ENCODE results near the gene DTWD2. TPM values are rescaled to one million over a fixed set of nuclear protein-coding genes. Genes with fewer than 3 reads are reported as not detected.
A peak's percentile ranks its signal among the peaks of the same experiment; 100 is the strongest.
"Not testable (repeated sequence)": the region's sequence is repeated elsewhere in the genome, so short reads cannot be mapped to it uniquely, and the experiment has no call there.

The DTWD2 gene
- total RNA-seq, 4 donors from 2014 or later = 7.1 to 15.3 (median 11.2) TPM

DNA sequence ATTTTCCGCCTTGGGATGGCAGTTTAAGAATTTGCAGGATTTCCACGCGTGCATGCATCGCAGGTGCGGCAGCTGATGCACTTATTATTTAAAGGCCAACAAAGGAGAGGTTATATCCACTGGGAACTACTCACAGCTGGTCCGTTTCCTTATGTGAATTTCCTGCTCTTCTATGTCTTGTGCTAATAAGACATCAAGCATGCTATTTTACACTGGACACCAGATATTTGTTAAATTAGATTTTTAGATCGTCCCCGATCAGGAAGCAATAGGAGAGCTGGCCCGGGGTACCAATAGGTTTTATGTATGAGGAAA, 476 bp upstream of the DTWD2 start:
- H3K27me3 ChIP-seq = no peaks in the 10 kb centered on the region
- no peaks in the 10 kb centered on the region for H3K9me3 ChIP-seq
- WGBS = 34% methylated on average over 9 of the region's 9 CpGs
- TF ChIP-seq EP300 (IDR thresholded peaks at IDR 0.05) (no peak), POLR2AphosphoS5 (IDR thresholded peaks at IDR 0.05) (no peak), POLR2A (IDR thresholded peaks at IDR 0.05) (no peak)
- TF ChIP-seq, protein P1, sequence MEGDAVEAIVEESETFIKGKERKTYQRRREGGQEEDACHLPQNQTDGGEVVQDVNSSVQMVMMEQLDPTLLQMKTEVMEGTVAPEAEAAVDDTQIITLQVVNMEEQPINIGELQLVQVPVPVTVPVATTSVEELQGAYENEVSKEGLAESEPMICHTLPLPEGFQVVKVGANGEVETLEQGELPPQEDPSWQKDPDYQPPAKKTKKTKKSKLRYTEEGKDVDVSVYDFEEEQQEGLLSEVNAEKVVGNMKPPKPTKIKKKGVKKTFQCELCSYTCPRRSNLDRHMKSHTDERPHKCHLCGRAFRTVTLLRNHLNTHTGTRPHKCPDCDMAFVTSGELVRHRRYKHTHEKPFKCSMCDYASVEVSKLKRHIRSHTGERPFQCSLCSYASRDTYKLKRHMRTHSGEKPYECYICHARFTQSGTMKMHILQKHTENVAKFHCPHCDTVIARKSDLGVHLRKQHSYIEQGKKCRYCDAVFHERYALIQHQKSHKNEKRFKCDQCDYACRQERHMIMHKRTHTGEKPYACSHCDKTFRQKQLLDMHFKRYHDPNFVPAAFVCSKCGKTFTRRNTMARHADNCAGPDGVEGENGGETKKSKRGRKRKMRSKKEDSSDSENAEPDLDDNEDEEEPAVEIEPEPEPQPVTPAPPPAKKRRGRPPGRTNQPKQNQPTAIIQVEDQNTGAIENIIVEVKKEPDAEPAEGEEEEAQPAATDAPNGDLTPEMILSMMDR (IDR thresholded peaks at IDR 0.05) = no peak
- no peaks in the 10 kb centered on the region for H3K36me3 ChIP-seq
- H3K4me3 ChIP-seq = peak overlapping the region; percentile 94
- peaks cover 15% of the 10 kb centered on the region for H3K4me1 ChIP-seq
- H3K27ac ChIP-seq = peak overlapping the region; percentile 97
- no peak for DNase-seq (ENCODE audit: low spot score in 2 of 2)

DNA sequence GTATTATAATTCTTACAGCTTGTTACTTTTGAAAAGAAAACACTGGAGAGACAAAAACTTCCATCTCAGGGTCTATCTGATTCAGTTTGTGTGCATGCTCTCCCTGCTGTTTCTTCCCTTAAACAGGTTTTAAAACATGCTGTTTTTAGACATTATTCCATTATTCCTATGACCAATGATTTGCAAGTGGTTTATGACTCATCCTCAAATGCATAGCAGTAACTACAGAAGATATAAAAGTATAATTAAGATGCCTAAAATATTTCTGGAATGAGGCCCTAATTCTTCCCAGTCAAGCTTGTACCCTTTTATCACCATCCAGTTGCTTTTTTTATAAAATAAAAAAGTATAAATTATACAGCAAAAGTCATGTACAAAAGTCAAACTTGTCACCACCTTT, 3.7 kb downstream of the DTWD2 start:
- H3K27ac ChIP-seq = no peak overlapping the region
- no peaks in the 10 kb centered on the region for H3K27me3 ChIP-seq
- TF ChIP-seq EP300 (IDR thresholded peaks at IDR 0.05) (no peak), POLR2AphosphoS5 (IDR thresholded peaks at IDR 0.05) (no peak), POLR2A (IDR thresholded peaks at IDR 0.05) (no peak)
- TF ChIP-seq, protein P1 (IDR thresholded peaks at IDR 0.05) = no peak
- DNase-seq (ENCODE audit: low spot score in 2 of 2) = no peak
- no peaks in the 10 kb centered on the region for H3K9me3 ChIP-seq
- no peak overlapping the region for H3K4me3 ChIP-seq
- no peaks in the 10 kb centered on the region for H3K36me3 ChIP-seq
- H3K4me1 ChIP-seq = peaks cover 15% of the 10 kb centered on the region

DNA sequence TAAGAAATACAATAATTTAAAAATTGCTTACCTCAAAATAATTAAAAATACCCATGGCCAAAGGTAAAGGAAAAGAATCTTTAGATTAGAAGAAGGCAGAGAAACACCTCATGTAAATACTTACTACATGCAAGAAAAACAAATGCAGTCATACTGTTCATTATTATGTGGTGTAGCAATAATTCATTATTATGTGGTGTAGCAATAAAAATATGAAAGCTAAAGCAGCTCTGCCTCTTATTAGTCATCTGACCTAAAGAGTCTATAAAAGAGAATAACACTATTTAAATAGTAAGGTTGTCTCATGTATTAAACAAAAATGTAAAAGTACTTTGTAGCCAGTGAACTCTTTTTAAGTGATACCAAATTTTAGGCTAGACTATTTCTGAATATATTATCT, 6.6 kb downstream of the DTWD2 start:
- Histone ChIP-seq H3K27me3 (no peaks in the 10 kb centered on the region), H3K27ac (no peak overlapping the region), H3K36me3 (no peaks in the 10 kb centered on the region), H3K4me1 (no peaks in the 10 kb centered on the region), H3K9me3 (no peaks in the 10 kb centered on the region), H3K4me3 (no peak overlapping the region)
- DNase-seq (ENCODE audit: low spot score in 2 of 2) = no peak
- TF ChIP-seq POLR2AphosphoS5 (IDR thresholded peaks at IDR 0.05) = no peak
- TF ChIP-seq POLR2A (IDR thresholded peaks at IDR 0.05) = no peak
- TF ChIP-seq EP300 (IDR thresholded peaks at IDR 0.05) = no peak

DNA sequence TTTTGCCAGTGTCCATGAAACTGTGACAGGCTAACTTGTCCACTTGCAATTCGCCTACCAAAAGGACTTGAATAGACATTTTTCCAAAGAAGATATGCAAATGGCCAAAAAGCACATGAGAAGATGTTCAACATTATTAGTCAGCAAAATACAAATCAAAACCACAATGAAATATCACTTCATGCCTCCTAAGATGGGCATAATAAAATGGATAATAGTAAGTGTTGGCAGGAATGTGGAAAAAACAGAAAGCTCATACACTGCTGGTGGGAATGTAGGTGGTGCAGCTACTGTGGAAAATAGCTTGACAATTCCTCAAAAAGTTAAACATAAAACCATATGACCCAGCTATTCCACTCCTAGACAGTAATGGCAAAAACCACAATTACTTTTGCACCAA, 7.9 kb downstream of the DTWD2 start:
- H3K36me3 ChIP-seq = no peaks in the 10 kb centered on the region
- no peaks in the 10 kb centered on the region for H3K9me3 ChIP-seq
- no peak overlapping the region for H3K4me3 ChIP-seq
- DNase-seq (ENCODE audit: low spot score in 2 of 2) = no peak
- H3K27ac ChIP-seq = no peak overlapping the region
- H3K27me3 ChIP-seq = no peaks in the 10 kb centered on the region
- 92% methylated on average over 1 of the region's 1 CpG for WGBS
- H3K4me1 ChIP-seq = no peaks in the 10 kb centered on the region
- TF ChIP-seq POLR2AphosphoS5 (IDR thresholded peaks at IDR 0.05) = no peak
- TF ChIP-seq POLR2A (IDR thresholded peaks at IDR 0.05) = no peak
- TF ChIP-seq EP300 (IDR thresholded peaks at IDR 0.05) = no peak
- TF ChIP-seq, protein P1 (IDR thresholded peaks at IDR 0.05) = no peak

DNA sequence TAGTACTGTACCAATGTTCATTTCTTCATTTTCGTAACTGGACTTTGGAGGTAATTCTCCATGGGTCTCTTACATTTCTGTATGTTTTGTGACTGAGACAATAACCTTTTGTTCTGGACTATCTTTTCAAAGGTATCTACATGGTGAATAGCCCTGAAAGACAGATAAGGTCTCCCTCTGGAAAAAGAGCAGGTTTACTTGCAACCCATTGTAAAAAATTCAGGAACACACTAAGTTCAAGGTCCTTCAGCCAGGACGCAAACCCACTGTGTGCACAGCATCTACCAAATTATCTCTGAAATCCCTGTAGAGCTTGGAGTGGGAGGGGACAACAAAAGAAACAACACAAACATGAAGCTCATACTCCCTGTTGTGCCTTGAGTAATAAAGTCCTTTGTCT, 8.3 kb downstream of the DTWD2 start:
- Histone ChIP-seq H3K27ac (no peak overlapping the region), H3K4me1 (no peaks in the 10 kb centered on the region), H3K36me3 (no peaks in the 10 kb centered on the region), H3K4me3 (no peak overlapping the region), H3K9me3 (no peaks in the 10 kb centered on the region), H3K27me3 (no peaks in the 10 kb centered on the region)
- WGBS = 47% methylated on average over 2 of the region's 2 CpGs
- no peak for DNase-seq (ENCODE audit: low spot score in 2 of 2)
- no peak for TF ChIP-seq EP300 (IDR thresholded peaks at IDR 0.05)
- no peak for TF ChIP-seq POLR2AphosphoS5 (IDR thresholded peaks at IDR 0.05)
- TF ChIP-seq, protein P1 (IDR thresholded peaks at IDR 0.05) = no peak
- no peak for TF ChIP-seq POLR2A (IDR thresholded peaks at IDR 0.05)

DNA sequence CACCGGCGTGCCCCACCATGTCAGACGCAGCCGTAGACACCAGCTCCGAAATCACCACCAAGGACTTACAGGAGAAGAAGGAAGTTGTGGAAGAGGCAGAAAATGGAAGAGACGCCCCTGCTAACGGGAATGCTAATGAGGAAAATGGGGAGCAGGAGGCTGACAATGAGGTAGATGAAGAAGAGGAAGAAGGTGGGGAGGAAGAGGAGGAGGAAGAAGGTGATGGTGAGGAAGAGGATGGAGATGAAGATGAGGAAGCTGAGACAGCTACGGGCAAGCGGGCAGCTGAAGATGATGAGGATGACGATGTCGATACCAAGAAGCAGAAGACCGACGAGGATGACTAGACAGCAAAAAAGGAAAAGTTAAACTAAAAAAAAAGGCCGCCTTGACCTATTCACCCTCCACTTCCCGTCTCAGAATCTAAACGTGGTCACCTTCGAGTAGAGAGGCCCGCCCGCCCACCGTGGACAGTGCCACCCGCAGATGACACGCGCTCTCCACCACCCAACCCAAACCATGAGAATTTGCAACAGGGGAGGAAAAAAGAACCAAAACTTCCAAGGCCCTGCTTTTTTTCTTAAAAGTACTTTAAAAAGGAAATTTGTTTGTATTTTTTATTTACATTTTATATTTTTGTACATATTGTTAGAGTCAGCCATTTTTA, 14.4 kb downstream of the DTWD2 start:
- WGBS = 97% methylated on average over 23 of the region's 23 CpGs
- not testable (repeated sequence) for DNase-seq (ENCODE audit: low spot score in 2 of 2); H3K4me3 ChIP-seq; H3K36me3 ChIP-seq; H3K4me1 ChIP-seq; H3K27me3 ChIP-seq; H3K9me3 ChIP-seq; H3K27ac ChIP-seq
